Dendritic cell treated with granulocyte-macrophage colony-stimulating factor and Interleukin-4, amounts not matched to agents 40 ng/mL and 50 ng/mL, for 4 days (primary cell): Measurements from ENCODE around the gene LRP6.

Experiments used
- H3K27ac Mint-ChIP-seq: one replicate; pipeline ENCODE4 v1.8.0; 2022; ENCODE audit warnings: mild to moderate bottlenecking, mixed read lengths
- H3K27me3 Mint-ChIP-seq: one replicate; pipeline ENCODE4 v1.8.0; 2022; ENCODE audit warnings: mild to moderate bottlenecking, mixed read lengths
- H3K36me3 Mint-ChIP-seq: one replicate; pipeline ENCODE4 v1.8.0; 2022; ENCODE audit warnings: low read depth, mixed read lengths
- H3K4me1 Mint-ChIP-seq: one replicate; pipeline ENCODE4 v1.8.0; 2022; ENCODE audit warnings: low read depth, mixed read lengths
- H3K4me3 Mint-ChIP-seq: one replicate; pipeline ENCODE4 v1.8.0; 2022; ENCODE audit warnings: mild to moderate bottlenecking, moderate library complexity, mixed read lengths
- H3K9me3 Mint-ChIP-seq: one replicate; pipeline ENCODE4 v1.8.0; 2022; ENCODE audit warnings: mixed read lengths
- intact Hi-C: fragments of 100-400 bp; cut with micrococcal nuclease; formaldehyde crosslinking; loops from one replicate; pipeline ENCODE4 v1.15.0; 2022

Gene LRP6

DNA sequence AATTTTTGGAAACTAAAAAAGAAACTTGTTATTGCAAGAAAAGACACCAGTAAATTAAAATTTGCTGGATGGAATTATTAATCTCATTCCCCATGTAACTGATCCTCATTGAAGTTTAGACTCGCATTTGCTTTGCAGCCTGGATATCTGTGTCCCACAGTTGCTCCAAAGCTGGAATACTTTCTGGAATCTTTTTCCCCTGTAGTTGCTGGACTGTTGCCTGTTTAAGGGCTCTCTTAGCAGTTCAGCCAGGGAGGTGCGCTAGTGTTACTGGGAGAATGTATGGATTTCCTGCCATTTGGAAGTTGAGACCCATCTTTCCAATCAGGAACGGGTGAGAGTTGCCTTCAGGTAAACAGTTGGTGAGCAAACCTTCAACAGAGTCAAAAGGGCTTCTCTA, 175.8 kb downstream of the LRP6 start:
- H3K36me3 Mint-ChIP-seq = no peaks in the 10 kb centered on the region
- H3K4me1 Mint-ChIP-seq = peaks cover 5% of the 10 kb centered on the region
- H3K27me3 Mint-ChIP-seq = peaks cover 14% of the 10 kb centered on the region
- H3K4me3 Mint-ChIP-seq = no peak overlapping the region
- no peaks in the 10 kb centered on the region for H3K9me3 Mint-ChIP-seq
- no peak overlapping the region for H3K27ac Mint-ChIP-seq
- intact Hi-C loops = no loop called here

DNA sequence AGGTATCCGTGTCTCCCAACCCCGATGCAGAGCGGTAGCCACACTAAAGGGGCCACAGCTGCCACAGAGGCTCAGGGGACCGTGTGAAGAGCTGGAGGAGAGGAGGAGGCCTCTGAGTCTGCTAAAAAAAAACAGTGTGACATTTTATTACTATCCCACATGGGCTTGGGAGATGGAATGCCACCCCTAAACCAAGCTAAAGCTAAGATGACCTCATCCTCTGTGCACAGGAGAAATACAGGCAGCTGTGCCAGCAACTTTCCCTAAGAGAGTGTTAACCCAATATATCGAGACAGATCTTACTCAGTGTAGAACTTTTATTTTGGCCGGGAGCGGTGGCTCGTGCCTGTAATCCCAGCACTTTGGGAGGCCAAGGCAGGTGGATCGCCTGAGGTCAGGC, 178.1 kb downstream of the LRP6 start:
- Mint-ChIP-seq H3K27ac (no peak overlapping the region), H3K36me3 (no peaks in the 10 kb centered on the region), H3K27me3 (peaks cover 12% of the 10 kb centered on the region), H3K4me1 (no peaks in the 10 kb centered on the region), H3K4me3 (no peak overlapping the region), H3K9me3 (no peaks in the 10 kb centered on the region)
- intact Hi-C loops = no loop called here

- no peaks in the 10 kb centered on the region for H3K4me1 Mint-ChIP-seq
- H3K27ac Mint-ChIP-seq = no peak overlapping the region
- H3K27me3 Mint-ChIP-seq = peaks cover 12% of the 10 kb centered on the region
- H3K4me3 Mint-ChIP-seq = no peak overlapping the region
- intact Hi-C loops = no loop called here
- no peaks in the 10 kb centered on the region for H3K36me3 Mint-ChIP-seq
- H3K9me3 Mint-ChIP-seq = no peaks in the 10 kb centered on the region
Observed at GRCh38 chr12:12088147-12088546, 178.7 kb downstream of the LRP6 start.

DNA sequence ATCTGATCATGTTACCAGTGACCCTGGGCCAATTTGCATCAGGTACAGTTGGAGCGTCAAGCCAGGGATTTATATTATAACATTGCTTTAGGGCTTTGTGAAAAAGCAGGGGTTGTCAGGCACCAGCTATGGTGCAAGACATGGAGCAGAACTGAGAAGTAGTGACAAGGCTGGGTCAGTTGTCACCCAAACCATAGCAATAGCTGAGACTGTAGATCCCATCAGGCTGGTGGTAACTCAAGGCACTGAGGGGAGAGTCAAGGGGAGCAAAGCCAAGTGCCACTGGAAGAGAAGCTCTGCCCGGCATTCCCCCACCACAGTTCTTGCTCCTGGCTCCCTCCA, 179.2 kb downstream of the LRP6 start:
- no peak overlapping the region for H3K4me3 Mint-ChIP-seq
- H3K9me3 Mint-ChIP-seq = no peaks in the 10 kb centered on the region
- no peaks in the 10 kb centered on the region for H3K36me3 Mint-ChIP-seq
- no peaks in the 10 kb centered on the region for H3K4me1 Mint-ChIP-seq
- H3K27me3 Mint-ChIP-seq = peaks cover 12% of the 10 kb centered on the region
- intact Hi-C loops = no loop called here
- no peak overlapping the region for H3K27ac Mint-ChIP-seq

- Mint-ChIP-seq H3K36me3 (no peaks in the 10 kb centered on the region), H3K27ac (no peak overlapping the region)
Observed at GRCh38 chr12:12086973-12087692, 179.7 kb downstream of the LRP6 start.

GRCh38 chr12:12086362-12086761, 180.5 kb downstream of the LRP6 start:
- H3K36me3 Mint-ChIP-seq = no peaks in the 10 kb centered on the region
- no peak overlapping the region for H3K27ac Mint-ChIP-seq
- no peaks in the 10 kb centered on the region for H3K9me3 Mint-ChIP-seq
- H3K4me1 Mint-ChIP-seq = no peaks in the 10 kb centered on the region
- intact Hi-C loops = no loop called here
- no peak overlapping the region for H3K4me3 Mint-ChIP-seq
- peaks cover 9% of the 10 kb centered on the region for H3K27me3 Mint-ChIP-seq

More at GRCh38 chr12:12086973-12087692, 179.7 kb downstream of the LRP6 start:
- Mint-ChIP-seq H3K9me3 (no peaks in the 10 kb centered on the region), H3K27me3 (peaks cover 12% of the 10 kb centered on the region), H3K4me1 (no peaks in the 10 kb centered on the region), H3K4me3 (no peak overlapping the region)
- intact Hi-C loops = no loop called here

GRCh38 chr12:12083688-12084087, 183.2 kb downstream of the LRP6 start:
- intact Hi-C loops = no loop called here
- H3K36me3 Mint-ChIP-seq = no peaks in the 10 kb centered on the region
- H3K27ac Mint-ChIP-seq = no peak overlapping the region
- H3K9me3 Mint-ChIP-seq = no peaks in the 10 kb centered on the region
- H3K27me3 Mint-ChIP-seq = peaks cover 6% of the 10 kb centered on the region
- no peak overlapping the region for H3K4me3 Mint-ChIP-seq
- no peaks in the 10 kb centered on the region for H3K4me1 Mint-ChIP-seq

DNA sequence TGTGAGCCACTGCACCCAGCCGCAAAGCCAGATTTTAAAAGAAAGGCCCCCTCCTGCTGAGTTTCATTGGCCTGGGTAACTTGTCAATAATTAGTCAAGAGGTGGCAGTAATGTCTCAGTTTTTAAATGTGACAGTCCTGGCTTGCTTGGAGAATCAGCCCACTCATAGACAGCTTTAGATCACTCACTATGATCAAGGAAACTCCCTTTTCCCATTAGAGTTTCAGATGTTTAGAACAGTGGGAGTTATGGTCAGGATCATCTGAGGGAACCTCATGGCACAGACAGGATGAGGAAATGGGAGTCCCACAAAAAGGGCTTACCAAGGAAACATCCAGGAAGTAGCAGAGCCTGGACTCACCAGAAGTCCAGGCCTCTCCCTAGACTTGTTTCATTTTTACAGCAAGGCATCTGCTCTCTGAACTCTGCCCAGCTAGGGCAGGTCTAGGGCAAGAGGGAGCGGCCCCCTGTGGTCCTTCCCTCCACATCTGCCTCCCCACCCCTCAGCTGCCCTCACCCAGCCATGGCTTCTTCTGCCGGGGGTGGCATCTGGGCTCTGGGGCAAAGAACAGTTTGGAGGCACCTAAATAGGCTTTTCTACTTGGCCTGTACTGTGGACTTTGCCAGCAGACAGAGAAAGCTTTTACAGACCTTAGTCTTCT, 184.9 kb downstream of the LRP6 start:
- Mint-ChIP-seq H3K27ac (no peak overlapping the region), H3K4me3 (no peak overlapping the region), H3K27me3 (no peaks in the 10 kb centered on the region), H3K9me3 (no peaks in the 10 kb centered on the region), H3K4me1 (no peaks in the 10 kb centered on the region), H3K36me3 (no peaks in the 10 kb centered on the region)
- intact Hi-C loops = no loop called here

GRCh38 chr12:12079291-12079690, 187.6 kb downstream of the LRP6 start:
- H3K27ac Mint-ChIP-seq = no peak overlapping the region
- peaks cover 2% of the 10 kb centered on the region for H3K27me3 Mint-ChIP-seq
- intact Hi-C loops = no loop called here

GRCh38 chr12:12072064-12072760, 194.6 kb downstream of the LRP6 start:
- Mint-ChIP-seq H3K9me3 (no peaks in the 10 kb centered on the region), H3K4me1 (peaks cover 20% of the 10 kb centered on the region), H3K4me3 (no peak overlapping the region), H3K27me3 (peaks cover 19% of the 10 kb centered on the region), H3K27ac (no peak overlapping the region), H3K36me3 (no peaks in the 10 kb centered on the region)
- intact Hi-C loops = no loop called here

More at GRCh38 chr12:12079291-12079690, 187.6 kb downstream of the LRP6 start:
- Mint-ChIP-seq H3K9me3 (no peaks in the 10 kb centered on the region), H3K4me3 (no peak overlapping the region), H3K4me1 (no peaks in the 10 kb centered on the region), H3K36me3 (no peaks in the 10 kb centered on the region)

DNA sequence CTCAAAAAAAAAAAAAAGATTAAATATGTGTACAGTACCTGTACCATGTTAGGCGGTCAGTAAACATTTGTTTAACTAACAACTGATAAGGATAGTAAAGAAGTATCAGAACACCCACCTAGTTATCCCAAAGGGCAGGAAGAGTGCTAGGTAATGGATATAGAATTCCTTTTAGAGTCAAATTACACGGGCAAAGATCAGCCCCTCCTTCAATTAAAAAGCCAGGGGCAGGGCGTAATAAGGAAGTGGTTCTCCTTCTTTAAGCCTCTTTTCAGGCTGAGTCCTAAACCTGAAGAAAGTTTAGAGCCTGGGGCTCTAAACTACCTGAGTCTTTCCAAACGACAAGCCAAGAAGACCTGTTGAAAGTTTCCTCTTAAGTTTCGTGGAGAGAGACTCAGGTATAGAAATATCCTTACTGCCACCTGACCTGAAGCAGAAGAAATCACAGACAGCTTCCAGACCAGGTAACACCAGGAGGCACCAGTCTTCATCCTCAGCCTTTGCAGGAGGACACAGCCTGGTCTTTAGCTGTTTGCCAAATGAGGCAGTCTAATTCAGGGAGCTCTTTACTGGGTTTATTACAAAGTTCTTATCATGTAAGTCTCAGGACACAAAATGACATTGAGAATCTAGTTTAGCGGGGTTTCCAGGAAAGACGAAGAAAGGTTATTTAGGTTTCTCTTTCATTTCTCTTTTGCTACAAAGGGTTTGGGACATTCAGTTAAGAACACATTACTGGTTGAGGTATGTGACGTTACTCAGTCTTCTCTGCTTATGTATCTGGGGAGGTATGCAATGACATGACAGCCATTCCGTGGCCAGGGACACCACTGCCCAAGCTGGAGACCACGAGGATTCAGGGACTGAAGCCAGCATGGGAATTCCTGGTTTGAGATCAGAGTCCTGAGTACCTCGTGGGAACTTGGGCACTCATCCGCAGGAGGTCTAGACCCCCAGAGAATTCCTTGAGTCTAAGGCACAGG, 195.9 kb downstream of the LRP6 start, which contains the start of gene BCL2L14:
BCL2L14 (plus strand) TSS at position 266 of the 983 bp plus-strand sequence. CDS start 8,367 bp downstream, outside the sequence.
- no peaks in the 10 kb centered on the region for H3K9me3 Mint-ChIP-seq
- H3K27ac Mint-ChIP-seq = no peak within 1 kb of the TSS
- no peak within 1 kb of the TSS for H3K4me3 Mint-ChIP-seq
- H3K4me1 Mint-ChIP-seq = peaks cover 20% of the 10 kb centered on the region
- no peaks in the 10 kb centered on the region for H3K36me3 Mint-ChIP-seq
- peaks cover 19% of the 10 kb centered on the region for H3K27me3 Mint-ChIP-seq
- intact Hi-C loops = no loop called here

GRCh38 chr12:12069821-12070548, 196.9 kb downstream of the LRP6 start:
- Mint-ChIP-seq H3K27ac (no peak overlapping the region), H3K27me3 (peaks cover 17% of the 10 kb centered on the region), H3K4me1 (peaks cover 20% of the 10 kb centered on the region), H3K36me3 (no peaks in the 10 kb centered on the region), H3K4me3 (no peak overlapping the region), H3K9me3 (no peaks in the 10 kb centered on the region)
- intact Hi-C loops = no loop called here

GRCh38 chr12:12068751-12069150, 198.1 kb downstream of the LRP6 start:
- intact Hi-C loops = no loop called here
- H3K36me3 Mint-ChIP-seq = no peaks in the 10 kb centered on the region
- no peak overlapping the region for H3K27ac Mint-ChIP-seq
- H3K4me3 Mint-ChIP-seq = no peak overlapping the region
- peaks cover 17% of the 10 kb centered on the region for H3K27me3 Mint-ChIP-seq
- H3K9me3 Mint-ChIP-seq = no peaks in the 10 kb centered on the region
- H3K4me1 Mint-ChIP-seq = peaks cover 20% of the 10 kb centered on the region
